ENCODE data around the gene ATP5F1D.

ATP5F1D gene

GRCh38 chr19:1256646-1257474 is 15.3 kb downstream of the ATP5F1D start:
- Mint-ChIP-seq H3K4me3 (no peak overlapping the region), H3K27ac (peak overlapping the region; percentile 97), H3K9me3 (no peaks in the 10 kb centered on the region), H3K27me3 (no peaks in the 10 kb centered on the region), H3K4me1 (peaks cover 66% of the 10 kb centered on the region), H3K36me3 (peaks cover 38% of the 10 kb centered on the region)
- no peak for ATAC-seq

GRCh38 chr19:1257475-1258162 is 16.1 kb downstream of the ATP5F1D start:
- peak overlapping the region; percentile 97 for H3K27ac Mint-ChIP-seq
- peak overlapping the region; percentile 51 for H3K4me3 Mint-ChIP-seq
- peaks cover 31% of the 10 kb centered on the region for H3K36me3 Mint-ChIP-seq
- H3K9me3 Mint-ChIP-seq: no peaks in the 10 kb centered on the region
- peaks cover 66% of the 10 kb centered on the region for H3K4me1 Mint-ChIP-seq
- ATAC-seq: no peak
- H3K27me3 Mint-ChIP-seq: no peaks in the 10 kb centered on the region

- Mint-ChIP-seq H3K4me3 (peak overlapping the region; percentile 51), H3K27ac (peak overlapping the region; percentile 97), H3K4me1 (peaks cover 69% of the 10 kb centered on the region), H3K27me3 (no peaks in the 10 kb centered on the region), H3K9me3 (no peaks in the 10 kb centered on the region), H3K36me3 (peaks cover 30% of the 10 kb centered on the region)
- no peak for ATAC-seq
These were observed 16.6 kb downstream of the ATP5F1D start for GRCh38 chr19:1258163-1258492.

GRCh38 chr19:1258707-1259205 is 17.2 kb downstream of the ATP5F1D start:
- peaks cover 69% of the 10 kb centered on the region for H3K4me1 Mint-ChIP-seq
- H3K4me3 Mint-ChIP-seq: peak overlapping the region; percentile 97
- H3K27me3 Mint-ChIP-seq: no peaks in the 10 kb centered on the region
- ATAC-seq: no peak
- H3K27ac Mint-ChIP-seq: peak overlapping the region; percentile 97
- H3K9me3 Mint-ChIP-seq: no peaks in the 10 kb centered on the region
- peaks cover 24% of the 10 kb centered on the region for H3K36me3 Mint-ChIP-seq

GRCh38 chr19:1259206-1259875 is 17.8 kb downstream of the ATP5F1D start:
- Mint-ChIP-seq H3K9me3 (no peaks in the 10 kb centered on the region), H3K27ac (peak overlapping the region; percentile 97), H3K4me1 (peaks cover 72% of the 10 kb centered on the region), H3K36me3 (peaks cover 25% of the 10 kb centered on the region), H3K4me3 (peak overlapping the region; percentile 97), H3K27me3 (no peaks in the 10 kb centered on the region)
- peak; percentile 44 for ATAC-seq

GRCh38 chr19:1259876-1260748 is 18.6 kb downstream of the ATP5F1D start:
- peak; percentile 34 for ATAC-seq
- Mint-ChIP-seq H3K36me3 (peaks cover 24% of the 10 kb centered on the region), H3K9me3 (no peaks in the 10 kb centered on the region), H3K27ac (peak overlapping the region; percentile 97), H3K4me3 (peak overlapping the region; percentile 97), H3K4me1 (peaks cover 74% of the 10 kb centered on the region), H3K27me3 (no peaks in the 10 kb centered on the region)

GRCh38 chr19:1260749-1261537 is 19.4 kb downstream of the ATP5F1D start:
- H3K9me3 Mint-ChIP-seq: no peaks in the 10 kb centered on the region
- peak overlapping the region; percentile 97 for H3K4me3 Mint-ChIP-seq
- peaks cover 77% of the 10 kb centered on the region for H3K4me1 Mint-ChIP-seq
- H3K36me3 Mint-ChIP-seq: peaks cover 18% of the 10 kb centered on the region
- peak; percentile 79 for ATAC-seq
- no peaks in the 10 kb centered on the region for H3K27me3 Mint-ChIP-seq
- peak overlapping the region; percentile 97 for H3K27ac Mint-ChIP-seq

GRCh38 chr19:1261538-1261797 is 19.9 kb downstream of the ATP5F1D start:
- Mint-ChIP-seq H3K4me1 (peaks cover 79% of the 10 kb centered on the region), H3K27me3 (no peaks in the 10 kb centered on the region), H3K9me3 (no peaks in the 10 kb centered on the region), H3K27ac (peak overlapping the region; percentile 97), H3K4me3 (peak overlapping the region; percentile 97), H3K36me3 (peaks cover 18% of the 10 kb centered on the region)
- no peak for ATAC-seq

- ATAC-seq: no peak
- Mint-ChIP-seq H3K36me3 (peaks cover 18% of the 10 kb centered on the region), H3K4me3 (peak overlapping the region; percentile 97), H3K27ac (peak overlapping the region; percentile 97), H3K9me3 (no peaks in the 10 kb centered on the region), H3K4me1 (peaks cover 80% of the 10 kb centered on the region), H3K27me3 (no peaks in the 10 kb centered on the region)
These were observed 20.5 kb downstream of the ATP5F1D start for GRCh38 chr19:1261798-1262622.

- Mint-ChIP-seq H3K27me3 (no peaks in the 10 kb centered on the region), H3K27ac (peak overlapping the region; percentile 97), H3K4me3 (peak overlapping the region; percentile 81), H3K36me3 (peaks cover 12% of the 10 kb centered on the region), H3K4me1 (peaks cover 81% of the 10 kb centered on the region), H3K9me3 (no peaks in the 10 kb centered on the region)
- no peak for ATAC-seq
These were observed 21.1 kb downstream of the ATP5F1D start for GRCh38 chr19:1262623-1263123.

GRCh38 chr19:1263188-1263587 is 21.6 kb downstream of the ATP5F1D start:
- H3K27me3 Mint-ChIP-seq: no peaks in the 10 kb centered on the region
- no peaks in the 10 kb centered on the region for H3K9me3 Mint-ChIP-seq
- peaks cover 7% of the 10 kb centered on the region for H3K36me3 Mint-ChIP-seq
- H3K4me1 Mint-ChIP-seq: peaks cover 81% of the 10 kb centered on the region
- peak overlapping the region; percentile 97 for H3K27ac Mint-ChIP-seq
- H3K4me3 Mint-ChIP-seq: peak overlapping the region; percentile 81
- ATAC-seq: no peak

- ATAC-seq: peak; percentile 37
- H3K4me3 Mint-ChIP-seq: peak overlapping the region; percentile 74
- peaks cover 78% of the 10 kb centered on the region for H3K4me1 Mint-ChIP-seq
- no peaks in the 10 kb centered on the region for H3K9me3 Mint-ChIP-seq
- H3K27ac Mint-ChIP-seq: peak overlapping the region; percentile 97
- H3K36me3 Mint-ChIP-seq: peaks cover 9% of the 10 kb centered on the region
- H3K27me3 Mint-ChIP-seq: no peaks in the 10 kb centered on the region
These were observed 23.5 kb downstream of the ATP5F1D start for GRCh38 chr19:1264801-1265614.

All from stimulated activated memory B cell treated with anti-CD40 and anti-IgM and Interleukin-4, amounts not matched to agents 10 μg/mL and 1 μg/mL and 100 μg/mL, for 72 hours (primary cell).